Astrocyte (in vitro differentiated cells and primary cell): ENCODE measurements around the gene ACTL6B. TPM values are rescaled to one million over a fixed set of nuclear protein-coding genes. Genes with fewer than 3 reads are reported as not detected.

Source experiments
- DNase-seq: peaks from one replicate; pipeline ENCODE4 v3.0.0-alpha.2; 2010; ENCODE audit warnings: low read depth
- FAIRE-seq: peaks from 2 replicates; lab custom pipeline; 2011; peaks lifted over from hg19 to GRCh38; lab: Jason Lieb, UNC
- H2AFZ ChIP-seq: 2 replicates; pipeline ENCODE4 v1.6.0; 2012; ENCODE audit warnings: low read depth, low read length, inconsistent platforms
- H3K27ac ChIP-seq: 2 replicates; pipeline ENCODE4 v1.5.1; 2011; ENCODE audit warnings: low read depth, low read length, inconsistent platforms
- H3K27me3 ChIP-seq: 2 replicates; pipeline ENCODE4 v1.6.0; 2011; ENCODE audit warnings: low read length, inconsistent platforms; ENCODE audit not compliant: insufficient read depth
- H3K36me3 ChIP-seq: 2 replicates; pipeline ENCODE4 v1.5.1; 2011; ENCODE audit warnings: low read length, inconsistent platforms; ENCODE audit not compliant: insufficient read depth
- H3K4me1 ChIP-seq: 2 replicates; pipeline ENCODE4 v1.5.1; 2011; ENCODE audit warnings: low read length, inconsistent platforms; ENCODE audit not compliant: insufficient read depth
- H3K4me2 ChIP-seq: 2 replicates; pipeline ENCODE4 v1.6.0; 2012; ENCODE audit warnings: low read length, inconsistent platforms
- H3K4me3 ChIP-seq: 2 replicates; pipeline ENCODE4 v1.5.1; 2011; ENCODE audit warnings: low read depth, mild to moderate bottlenecking, low read length, inconsistent platforms; ENCODE audit not compliant: insufficient read depth
- H3K79me2 ChIP-seq: 2 replicates; pipeline ENCODE4 v1.6.0; 2012; ENCODE audit warnings: mild to moderate bottlenecking, low read length, inconsistent platforms; ENCODE audit not compliant: insufficient read depth
- H3K9ac ChIP-seq: 2 replicates; pipeline ENCODE4 v1.6.0; 2012; ENCODE audit warnings: mild to moderate bottlenecking, low read length, inconsistent platforms
- H3K9me3 ChIP-seq: 2 replicates; pipeline ENCODE4 v1.5.1; 2012; ENCODE audit warnings: low read depth, mild to moderate bottlenecking, low read length, inconsistent platforms; ENCODE audit not compliant: insufficient read depth
- H4K20me1 ChIP-seq: 2 replicates; pipeline ENCODE4 v1.6.0; 2012; ENCODE audit warnings: low read length, inconsistent platforms; ENCODE audit not compliant: insufficient read depth
- H3K27ac Mint-ChIP-seq: one replicate; pipeline ENCODE4 v1.8.0; 2021; ENCODE audit warnings: mild to moderate bottlenecking, mixed read lengths; ENCODE audit not compliant: unreplicated experiment
- H3K27me3 Mint-ChIP-seq: one replicate; pipeline ENCODE4 v1.8.0; 2021; ENCODE audit warnings: low read depth, mixed read lengths; ENCODE audit not compliant: unreplicated experiment
- H3K36me3 Mint-ChIP-seq: one replicate; pipeline ENCODE4 v1.8.0; 2021; ENCODE audit warnings: low read depth, mixed read lengths; ENCODE audit not compliant: unreplicated experiment
- H3K4me1 Mint-ChIP-seq: one replicate; pipeline ENCODE4 v1.8.0; 2021; ENCODE audit warnings: low read depth, mixed read lengths; ENCODE audit not compliant: unreplicated experiment
- H3K4me3 Mint-ChIP-seq: one replicate; pipeline ENCODE4 v1.8.0; 2021; ENCODE audit warnings: mild to moderate bottlenecking, moderate library complexity, mixed read lengths; ENCODE audit not compliant: unreplicated experiment
- H3K9me3 Mint-ChIP-seq: one replicate; pipeline ENCODE4 v1.8.0; 2021; ENCODE audit warnings: mild to moderate bottlenecking, mixed read lengths; ENCODE audit not compliant: unreplicated experiment
- EZH2 ChIP-seq: IDR thresholded peaks from 2 replicates; pipeline ENCODE4 v1.6.1; 2012; ENCODE audit warnings: mild to moderate bottlenecking, low read length, inconsistent platforms; ENCODE audit not compliant: insufficient read depth
- total RNA-seq: library from RNA; stranded (reverse); gene quantifications from 2 replicates; pipeline ENCODE4 v1.2.1, GENCODE V29; 2021
- TF ChIP-seq, protein P1 (sequence below): IDR thresholded peaks from 2 replicates; pipeline ENCODE4 v1.5.1; 2011; ENCODE audit warnings: low read depth, mild to moderate bottlenecking, inconsistent platforms, low read length, moderate library complexity; ENCODE audit not compliant: insufficient read depth

The ACTL6B gene
- total RNA-seq, 1 donor from 2014 or later = not detected

DNA sequence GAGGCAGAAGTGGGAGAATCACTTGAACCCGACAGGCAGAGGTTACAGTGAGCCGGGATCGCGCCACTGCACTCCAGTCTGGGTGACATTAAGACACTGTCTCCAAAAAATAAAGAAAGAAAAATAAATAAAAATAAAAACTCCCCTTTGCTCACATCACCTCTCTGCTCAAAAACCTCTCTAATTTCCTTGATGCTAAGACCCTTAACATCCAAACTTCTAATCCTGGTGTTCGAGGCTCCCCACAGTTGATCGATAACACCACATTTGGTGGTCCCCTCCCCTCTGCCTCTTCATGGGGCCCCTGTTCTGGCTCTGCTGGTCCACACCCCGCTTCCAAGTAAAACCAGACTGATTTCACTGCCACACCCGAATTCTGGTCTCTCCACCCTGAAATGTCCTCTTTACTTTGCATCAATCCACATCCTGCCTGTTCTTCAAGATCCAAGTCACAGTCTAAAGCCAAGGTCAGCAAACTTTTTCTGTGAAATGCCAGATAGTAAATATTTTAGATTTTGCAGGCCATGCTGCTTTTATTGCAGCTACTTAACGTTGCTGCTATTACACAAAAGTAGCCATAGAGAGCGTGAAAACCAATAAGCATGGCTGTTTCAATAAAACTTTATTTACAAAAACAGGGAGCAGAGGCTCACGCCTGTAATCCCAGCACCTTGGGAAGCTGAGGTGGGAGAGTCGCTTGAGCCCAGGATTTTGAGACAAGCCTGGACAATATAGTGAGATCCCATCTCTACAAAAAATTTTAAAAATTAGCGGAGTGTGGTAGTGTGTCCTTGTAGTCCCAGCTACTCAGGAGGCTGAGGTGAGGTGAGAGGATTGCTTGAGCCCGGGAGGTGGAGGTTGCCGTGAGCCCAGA, 32.1 kb downstream of the ACTL6B start:
- no peak overlapping the region for H3K4me3 ChIP-seq
- H3K9me3 Mint-ChIP-seq = no peaks in the 10 kb centered on the region
- H3K27ac ChIP-seq = no peak overlapping the region
- FAIRE-seq (no peak), DNase-seq (no peak)
- no peak overlapping the region for H3K9ac ChIP-seq
- TF ChIP-seq, protein P1, sequence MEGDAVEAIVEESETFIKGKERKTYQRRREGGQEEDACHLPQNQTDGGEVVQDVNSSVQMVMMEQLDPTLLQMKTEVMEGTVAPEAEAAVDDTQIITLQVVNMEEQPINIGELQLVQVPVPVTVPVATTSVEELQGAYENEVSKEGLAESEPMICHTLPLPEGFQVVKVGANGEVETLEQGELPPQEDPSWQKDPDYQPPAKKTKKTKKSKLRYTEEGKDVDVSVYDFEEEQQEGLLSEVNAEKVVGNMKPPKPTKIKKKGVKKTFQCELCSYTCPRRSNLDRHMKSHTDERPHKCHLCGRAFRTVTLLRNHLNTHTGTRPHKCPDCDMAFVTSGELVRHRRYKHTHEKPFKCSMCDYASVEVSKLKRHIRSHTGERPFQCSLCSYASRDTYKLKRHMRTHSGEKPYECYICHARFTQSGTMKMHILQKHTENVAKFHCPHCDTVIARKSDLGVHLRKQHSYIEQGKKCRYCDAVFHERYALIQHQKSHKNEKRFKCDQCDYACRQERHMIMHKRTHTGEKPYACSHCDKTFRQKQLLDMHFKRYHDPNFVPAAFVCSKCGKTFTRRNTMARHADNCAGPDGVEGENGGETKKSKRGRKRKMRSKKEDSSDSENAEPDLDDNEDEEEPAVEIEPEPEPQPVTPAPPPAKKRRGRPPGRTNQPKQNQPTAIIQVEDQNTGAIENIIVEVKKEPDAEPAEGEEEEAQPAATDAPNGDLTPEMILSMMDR = no peak
- no peak for TF ChIP-seq EZH2
- H3K4me3 Mint-ChIP-seq = no peak overlapping the region
- no peak overlapping the region for H3K27ac Mint-ChIP-seq
- H2AFZ ChIP-seq = no peak overlapping the region
- peaks cover 10% of the 10 kb centered on the region for H3K36me3 Mint-ChIP-seq
- H3K27me3 ChIP-seq = no peaks in the 10 kb centered on the region
- no peak overlapping the region for H3K4me2 ChIP-seq
- H3K4me1 ChIP-seq = no peaks in the 10 kb centered on the region
- H4K20me1 ChIP-seq = no peaks in the 10 kb centered on the region
- H3K79me2 ChIP-seq = no peaks in the 10 kb centered on the region
- H3K9me3 ChIP-seq = no peaks in the 10 kb centered on the region
- no peaks in the 10 kb centered on the region for H3K36me3 ChIP-seq
- peaks cover 35% of the 10 kb centered on the region for H3K27me3 Mint-ChIP-seq
- H3K4me1 Mint-ChIP-seq = no peaks in the 10 kb centered on the region

DNA sequence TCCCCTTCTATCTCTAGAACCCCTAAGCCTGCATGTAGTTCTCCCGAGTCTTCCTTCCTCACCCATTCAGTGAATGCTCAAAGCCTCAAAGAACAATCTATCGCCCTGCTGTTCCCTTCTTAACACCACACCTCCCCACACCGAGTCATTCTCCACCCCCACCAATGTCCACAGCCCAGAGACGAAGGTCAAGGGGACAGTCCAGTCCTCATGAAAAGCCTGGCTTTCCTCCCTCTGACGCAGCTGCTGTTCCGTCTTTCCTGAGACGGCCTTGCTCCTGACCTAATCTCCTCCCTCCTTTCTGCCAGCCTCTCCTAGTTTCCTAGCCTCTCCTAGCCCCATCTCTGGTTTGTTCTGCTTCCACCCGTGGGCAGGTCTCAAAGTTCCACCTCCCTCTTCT, 34.7 kb downstream of the ACTL6B start:
- no peak overlapping the region for H3K4me3 Mint-ChIP-seq

More for the DNA sequence above, 34.7 kb downstream of the ACTL6B start:
- Histone ChIP-seq H3K4me3 (no peak overlapping the region), H3K79me2 (no peaks in the 10 kb centered on the region), H2AFZ (no peak overlapping the region), H3K36me3 (no peaks in the 10 kb centered on the region), H3K4me1 (no peaks in the 10 kb centered on the region), H3K27ac (no peak overlapping the region), H3K9ac (no peak overlapping the region), H3K9me3 (no peaks in the 10 kb centered on the region), H4K20me1 (no peaks in the 10 kb centered on the region), H3K4me2 (no peak overlapping the region), H3K27me3 (no peaks in the 10 kb centered on the region)
- Mint-ChIP-seq H3K27ac (no peak overlapping the region), H3K27me3 (peaks cover 26% of the 10 kb centered on the region), H3K4me1 (no peaks in the 10 kb centered on the region), H3K36me3 (peaks cover 10% of the 10 kb centered on the region), H3K9me3 (no peaks in the 10 kb centered on the region)
- no peak for TF ChIP-seq EZH2
- TF ChIP-seq, protein P1 = no peak
- FAIRE-seq = no peak
- no peak for DNase-seq
